HepG2 (cell line): ENCODE measurements around the gene REC114. TPM values are rescaled to one million over a fixed set of nuclear protein-coding genes. Genes with fewer than 3 reads are reported as not detected.

Experiments
- ATAC-seq: fragments of 200-7000 bp; cut with Tn5 transposase; 3 replicates; pipeline ENCODE4 v1.9.1; 2020; ENCODE audit warnings: mild to moderate bottlenecking, moderate library complexity
- BruUV-seq: library from RNA; stranded (reverse); fragments of 400-500 nt; replicated peaks from 2 replicates; lab custom pipeline; 2021; lab: Mats Ljungman, UMichigan
- CTCF ChIA-PET: fragments of 300-600 bp; formaldehyde crosslinking; extraction: SDS; loops from one replicate; lab custom pipeline; 2021; ENCODE audit warnings: low total read pairs, inconsistent platforms, low intra/inter-chr PET ratio; lab: Yijun Ruan, JAX
- POLR2A ChIA-PET: fragments of 350-600 bp; sonication (Branson Sonifier 250); formaldehyde crosslinking; loops from one replicate; lab custom pipeline; 2020; ENCODE audit warnings: antibody characterized with exemption, inconsistent platforms; lab: Yijun Ruan, JAX
- DNase-seq: peaks from one replicate; pipeline ENCODE4 v3.0.0-alpha.2; 2015; ENCODE audit warnings: low spot score
- FAIRE-seq: peaks from 3 replicates; lab custom pipeline; 2011; peaks lifted over from hg19 to GRCh38; lab: Jason Lieb, UNC
- H2AFZ ChIP-seq: one replicate; pipeline ENCODE4 v1.6.1; 2011; ENCODE audit warnings: low read length, inconsistent platforms
- H3K27ac ChIP-seq: fragments of 300-600 bp; 3 replicates; pipeline ENCODE4 v1.8.0; 2011; ENCODE audit warnings: mixed run types, mild to moderate bottlenecking, mixed read lengths, low read length, inconsistent platforms; ENCODE audit not compliant: insufficient read depth; ENCODE audit errors: extremely low read length
- H3K27me3 ChIP-seq, 2 experiments: fragments of 200-600 bp in 1 of 2; 2 replicates in 1 of 2; 3 replicates in 1 of 2; pipeline versions ENCODE4 v1.6.0 to v1.8.0; 2011; ENCODE audit warnings: low read length in 2 of 2, mild to moderate bottlenecking in 2 of 2, moderate library complexity in 2 of 2, inconsistent platforms in 1 of 2; ENCODE audit not compliant: insufficient read depth in 2 of 2, control insufficient read depth in 1 of 2
- H3K36me3 ChIP-seq, 2 experiments: fragments of 200-600 bp in 1 of 2; replicated peaks in 1 of 2; 2 replicates in 1 of 2; 3 replicates in 1 of 2; pipeline versions ENCODE4 v1.5.1 to v1.8.0; 2011; ENCODE audit warnings: low read length in 2 of 2, inconsistent platforms in 1 of 2; ENCODE audit not compliant: insufficient read depth in 2 of 2, control insufficient read depth in 1 of 2
- H3K4me1 ChIP-seq: 2 replicates; pipeline ENCODE4 v1.5.1; 2012; ENCODE audit warnings: low read length, inconsistent platforms; ENCODE audit not compliant: insufficient read depth
- H3K4me2 ChIP-seq: 2 replicates; pipeline ENCODE4 v1.6.0; 2011; ENCODE audit warnings: low read depth, low read length, inconsistent platforms
- H3K4me3 ChIP-seq, 3 experiments: fragments of 200-600 bp in 1 of 3; sonication (generic), shearing (Covaris generic) in 1 of 3; replicated peaks in 1 of 3; 2 replicates each; pipeline ENCODE4 v1.5.1; 2011 to 2016; ENCODE audit warnings: low read length in 3 of 3, inconsistent platforms in 2 of 3, low read depth in 2 of 3, mild to moderate bottlenecking in 2 of 3, control low read depth in 1 of 3, mixed read lengths in 1 of 3; ENCODE audit not compliant: insufficient read depth in 1 of 3
- H3K79me2 ChIP-seq: one replicate; pipeline ENCODE4 v1.6.1; 2011; ENCODE audit warnings: low read length, inconsistent platforms; ENCODE audit not compliant: insufficient read depth
- H3K9ac ChIP-seq: 2 replicates; pipeline ENCODE4 v1.6.0; 2011; ENCODE audit warnings: mild to moderate bottlenecking, low read depth, low read length, inconsistent platforms; ENCODE audit not compliant: insufficient read depth
- H3K9me3 ChIP-seq: 2 replicates; pipeline ENCODE4 v1.5.1; 2012; ENCODE audit warnings: mild to moderate bottlenecking, low read length
- H4K20me1 ChIP-seq: 2 replicates; pipeline ENCODE4 v1.6.0; 2011; ENCODE audit warnings: inconsistent platforms, mild to moderate bottlenecking, low read length, moderate library complexity; ENCODE audit not compliant: insufficient read depth
- GPBP1L1 ChIP-seq: sonication (generic); formaldehyde crosslinking; IDR thresholded peaks from 2 replicates; pipeline ENCODE4 v1.5.0; 2020; ENCODE audit warnings: mild to moderate bottlenecking, missing genetic modification reagents
- RBM22 ChIP-seq: fragments of 200-400 bp; formaldehyde crosslinking; optimal IDR thresholded peaks from 2 replicates; pipeline ENCODE3; 2017; ENCODE audit warnings: mild to moderate bottlenecking, low read length, moderate library complexity
- XRCC5 ChIP-seq: fragments of 200-400 bp; formaldehyde crosslinking; optimal IDR thresholded peaks from 2 replicates; pipeline ENCODE3; 2017; ENCODE audit warnings: mild to moderate bottlenecking, low read length
- ZNF775 ChIP-seq: sonication (generic); formaldehyde crosslinking; IDR thresholded peaks from 2 replicates; pipeline ENCODE4 v1.4.0; 2020; ENCODE audit warnings: missing genetic modification reagents, mild to moderate bottlenecking, moderate library complexity, borderline replicate concordance
- ZNF883 ChIP-seq: sonication (generic); formaldehyde crosslinking; IDR thresholded peaks from 2 replicates; pipeline ENCODE4 v1.5.1; 2020; ENCODE audit warnings: mild to moderate bottlenecking, missing genetic modification reagents; ENCODE audit errors: not compliant biosample characterization
- WGBS: methylation state at CpG from one replicate; pipeline ENCODE4 v1.1.6; 2017; ENCODE audit warnings: low lambda C conversion rate; 5-methylcytosine and 5-hydroxymethylcytosine counted together
- in situ Hi-C: cut with HindIII; loops from 2 replicates; pipeline ENCODE4 v1.10.0; 2017; ENCODE audit warnings: low pct_unique_long_range_greater_than_20kb; ENCODE audit not compliant: extremely low pct_ligation_motif_present
- intact Hi-C: fragments of 100-400 bp; cut with micrococcal nuclease; formaldehyde crosslinking; loops from one replicate; pipeline ENCODE4 v1.10.0; 2022; ENCODE audit not compliant: unreplicated experiment
- polyA plus RNA-seq, 8 experiments: library from polyadenylated mRNA; depleted of rRNA in 3 of 8; stranded (reverse) in 7 of 8; unstranded in 1 of 8; fragments of >200 nt; fragmentation: Illumina TruSeq in 4 of 8; extraction: Trizol in 4 of 8; gene quantifications; 2 replicates each; pipeline versions ENCODE4 v1.2.1 to v1.2.3, GENCODE V29; 2011 to 2016; ENCODE audit warnings: low read depth in 4 of 8, missing spikeins in 1 of 8, mixed read lengths in 1 of 8; ENCODE audit not compliant: insufficient read depth in 1 of 8
- total RNA-seq, 5 experiments: library from RNA; depleted of rRNA; stranded (reverse); fragments of >200 nt; fragmentation: Illumina TruSeq; extraction: Trizol; gene quantifications; 2 replicates each; pipeline ENCODE4 v1.2.3, GENCODE V29; 2016; ENCODE audit warnings: low read depth in 1 of 5

Gene REC114
- total and polyA plus RNA-seq, 2 of the 13 experiments (the other 11 are each of a cell fraction or from before 2014, with no cell fraction given): not detected

- H3K4me2 ChIP-seq: no peak overlapping the region
- H3K4me3 ChIP-seq: no peak overlapping the region
- no peak overlapping the region for H3K27ac ChIP-seq
These were observed 143.1 kb downstream of the REC114 start for GRCh38 chr15:73585871-73586654.

GRCh38 chr15:73589766-73590165, 146.8 kb downstream of the REC114 start:
- ATAC-seq: no peak
- 100% methylated on average over 1 of the region's 1 CpG for WGBS
- Histone ChIP-seq H4K20me1 (no peaks in the 10 kb centered on the region), H3K4me1 (peaks cover 5% of the 10 kb centered on the region; the same call in 1 of the 2 replicates), H3K4me2 (no peak overlapping the region), H3K9ac (no peak overlapping the region)
- no TSS peak for BruUV-seq
- no peak for DNase-seq
- in situ Hi-C loops: no loop called here
- TF ChIP-seq RBM22: peak; percentile 50
- TF ChIP-seq XRCC5: no peak
- TF ChIP-seq, all 625 proteins: peak for 1
- FAIRE-seq: no peak
- H3K27me3 ChIP-seq: no peaks in the 10 kb centered on the region
- ChIA-PET CTCF (no interaction called here), POLR2A (no interaction called here)
- H3K4me3 ChIP-seq: no peak overlapping the region
- intact Hi-C loops: no loop called here
- no peak overlapping the region for H2AFZ ChIP-seq
- no peaks in the 10 kb centered on the region for H3K9me3 ChIP-seq
- H3K27ac ChIP-seq: no peak overlapping the region
- peaks cover 10 to 45% of the 10 kb centered on the region in 2 experiments; a peak in 4 of 5 replicates for H3K36me3 ChIP-seq
- peaks cover 16% of the 10 kb centered on the region for H3K79me2 ChIP-seq

More at GRCh38 chr15:73585871-73586654, 143.1 kb downstream of the REC114 start:
- intact Hi-C loops: no loop called here
- DNase-seq (no peak), ATAC-seq (no peak), FAIRE-seq (no peak)
- Histone ChIP-seq H3K9ac (no peak overlapping the region), H2AFZ (no peak overlapping the region), H4K20me1 (no peaks in the 10 kb centered on the region), H3K36me3 (peaks cover 21 to 66% of the 10 kb centered on the region in 2 experiments; a peak in 4 of 5 replicates), H3K79me2 (no peaks in the 10 kb centered on the region), H3K4me1 (no peaks in the 10 kb centered on the region), H3K27me3 (no peaks in the 10 kb centered on the region), H3K9me3 (no peaks in the 10 kb centered on the region)
- 94% methylated on average over 5 of the region's 5 CpGs for WGBS
- ChIA-PET CTCF (no interaction called here), POLR2A (no interaction called here)
- in situ Hi-C loops: no loop called here
- TF ChIP-seq GPBP1L1 (CRISPR knock-in tag) (no peak), ZNF775 (CRISPR knock-in tag) (no peak), ZNF883 (CRISPR knock-in tag) (no peak)
- BruUV-seq: no TSS peak
